Stomach (tissue), 19 donors: ENCODE measurements around the gene TRIM21. TPM values are rescaled to one million over a fixed set of nuclear protein-coding genes. Genes with fewer than 3 reads are reported as not detected.
A peak's percentile ranks its signal among the peaks of the same experiment; 100 is the strongest.

Source experiments
- DNase-seq, 2 donors: peaks; one replicate each; pipeline versions ENCODE4 v3.0.0 to v3.0.0-alpha.2; 2013 to 2019
- H3K27ac ChIP-seq, 5 donors: fragments of 200-600 bp in 4 of 5; sonication (generic) in 4 of 5; one replicate each; pipeline ENCODE4 v1.5.1; 2013 to 2019; ENCODE audit warnings: mild to moderate bottlenecking in 1 of 5, moderate library complexity in 1 of 5
- H3K27me3 ChIP-seq, 3 donors: fragments of 200-600 bp; sonication (generic); one replicate each; pipeline ENCODE4 v1.5.1; 2017 to 2019; ENCODE audit warnings: mixed run types in 1 of 3
- H3K36me3 ChIP-seq, 4 donors: fragments of 200-600 bp; sonication (generic); 1 replicate in 3 of 4; 2 replicates in 1 of 4; pipeline ENCODE4 v1.5.1; 2016 to 2019
- H3K4me1 ChIP-seq, 4 donors: fragments of 200-600 bp; sonication (generic); one replicate each; pipeline ENCODE4 v1.5.1; 2016 to 2019
- H3K4me3 ChIP-seq, 4 donors: fragments of 200-600 bp; sonication (generic) in 3 of 4; one replicate each; pipeline ENCODE4 v1.5.1; 2016 to 2019; ENCODE audit warnings: mild to moderate bottlenecking in 1 of 4
- H3K9me3 ChIP-seq, 4 donors: fragments of 200-600 bp; sonication (generic); one replicate each; pipeline ENCODE4 v1.5.1; 2016 to 2019
- EP300 ChIP-seq: sonication (generic); formaldehyde crosslinking; IDR thresholded peaks from one replicate; pipeline ENCODE4 v1.6.1; 2017; ENCODE audit warnings: antibody characterized with exemption
- POLR2A ChIP-seq, 4 donors: fragments of 450-650 bp; IDR thresholded peaks; one replicate each; pipeline ENCODE4 v1.6.1; 2016; ENCODE audit warnings: antibody characterized with exemption in 4 of 4, control low read depth in 2 of 4, mild to moderate bottlenecking in 1 of 4, moderate library complexity in 1 of 4
- POLR2AphosphoS5 ChIP-seq, 3 donors: sonication (generic); formaldehyde crosslinking; IDR thresholded peaks; one replicate each; pipeline ENCODE4 v1.6.1; 2016; ENCODE audit warnings: antibody characterized with exemption in 3 of 3
- whole genome bisulfite sequencing, 5 donors: extraction: QIAGEN DNeasy Blood & Tissue Kit in 3 of 5; methylation state at CpG; one replicate each; pipeline versions ENCODE4 v1.1.5 to v1.1.7; 2013 to 2018; 5-methylcytosine and 5-hydroxymethylcytosine counted together
- intact Hi-C: fragments of 100-400 bp; cut with DNase I; formaldehyde crosslinking; loops from one replicate; pipeline ENCODE4 v1.15.1; 2023; ENCODE audit warnings: low total_unique reads
- long read RNA-seq, 10 donors: transcript quantifications; one replicate each; lab custom pipeline, GENCODE V29; 2026
- polyA plus RNA-seq, 3 donors: library from polyadenylated mRNA; stranded (reverse); fragments of 200-250 nt; gene quantifications; one replicate each; pipeline ENCODE4 v1.2.3, GENCODE V29; 2013
- total RNA-seq, 5 donors: library from RNA; depleted of rRNA; stranded (reverse); fragments of >200 nt; gene quantifications; one replicate each; pipeline versions ENCODE4 v1.1.0 to v1.2.3, GENCODE V29; 2014 to 2016
- TF ChIP-seq, protein P1 (sequence below), 7 experiments: fragments of 450-650 bp in 4 of 7; fragments of 200-600 bp in 3 of 7; sonication (generic) in 3 of 7; IDR thresholded peaks; one replicate each; pipeline ENCODE4 v1.5.1; 2016 to 2019; ENCODE audit warnings: antibody characterized with exemption in 7 of 7, control low read depth in 2 of 7, mild to moderate bottlenecking in 1 of 7
- donor health status: healthy with polysubstance abuse.
- donor health status: Bipolar disorder and iron deficiency.
- donor health status: healthy.

Gene TRIM21
- total RNA-seq (10 to 100 TPM; 11.7 to 22.8 (median 15.2) TPM), polyA plus RNA-seq (10 to 100 TPM; 18.1 to 30.2 (median 25.8) TPM)
- long read RNA-seq, donor 1, partial matches to known transcripts, result 0 of 1 reads
- long read RNA-seq, donor 1, other reads (novel, unspliced or antisense), result 0 of 1 reads
- long read RNA-seq, donor 2, partial matches to known transcripts, result 5 of 8 reads
- long read RNA-seq, donor 2, other reads (novel, unspliced or antisense), result 0 of 8 reads
- long read RNA-seq, donor 3, partial matches to known transcripts, result 0 of 2 reads
- long read RNA-seq, donor 3, other reads (novel, unspliced or antisense), result 0 of 2 reads
- long read RNA-seq, donor 4, partial matches to known transcripts, result 0 of 1 reads
- long read RNA-seq, donor 4, other reads (novel, unspliced or antisense), result 0 of 1 reads
- long read RNA-seq, donor 5, partial matches to known transcripts, result 0 of 3 reads
- long read RNA-seq, donor 5, other reads (novel, unspliced or antisense), result 0 of 3 reads
- long read RNA-seq, donor 6, transcript TRIM21-201 (7 exons, 1,924 nt), result major isoform, 5 of 10 reads
- long read RNA-seq, donor 6, partial matches to known transcripts, result 5 of 10 reads
- long read RNA-seq, donor 6, other reads (novel, unspliced or antisense), result 0 of 10 reads
- long read RNA-seq, donor 7, partial matches to known transcripts, result 5 of 8 reads
- long read RNA-seq, donor 7, other reads (novel, unspliced or antisense), result 0 of 8 reads
- long read RNA-seq, donor 8, partial matches to known transcripts, result 0 of 3 reads
- long read RNA-seq, donor 8, other reads (novel, unspliced or antisense), result 0 of 3 reads
- long read RNA-seq, donor 9, partial matches to known transcripts, result 5 of 7 reads
- long read RNA-seq, donor 9, other reads (novel, unspliced or antisense), result 0 of 7 reads
- long read RNA-seq, donor 10, partial matches to known transcripts, result 0 of 1 reads
- long read RNA-seq, donor 10, other reads (novel, unspliced or antisense), result 0 of 1 reads

DNA sequence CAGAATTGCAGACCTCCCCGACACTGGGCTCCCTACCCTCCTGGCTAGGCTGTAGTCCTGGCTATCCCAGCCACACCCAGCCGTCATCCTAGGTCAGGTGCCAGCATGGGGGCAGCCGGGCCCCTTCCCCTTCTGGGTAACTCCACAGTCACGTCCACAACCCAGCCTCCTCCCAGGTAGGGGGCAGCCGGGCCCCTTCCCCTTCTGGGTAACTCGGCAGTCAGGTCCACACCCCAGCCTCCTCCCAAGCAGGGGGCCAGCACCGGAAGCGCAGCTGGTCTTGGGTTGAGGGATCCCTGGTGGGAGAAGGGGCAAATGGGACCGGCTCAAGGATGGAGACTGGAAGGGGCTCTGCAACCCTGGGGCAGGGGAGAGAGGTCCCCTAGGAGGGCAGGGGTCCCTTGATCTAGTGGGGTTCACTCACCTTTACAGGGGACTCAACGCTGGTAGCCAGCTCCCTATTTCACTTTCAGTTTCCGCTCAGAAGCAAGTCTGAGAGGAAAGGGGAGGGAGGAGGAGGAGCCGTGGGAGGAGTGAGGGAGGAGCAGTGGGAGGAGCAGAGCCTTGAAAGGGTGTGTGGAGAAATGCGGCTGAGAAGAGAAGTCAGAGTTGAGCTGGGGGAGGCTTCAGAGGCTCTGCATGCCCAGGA, at the start of gene TRIM21:
Gene TRIM21, minus strand, starts transcription at position 494 of the 649 bp plus-strand sequence. CDS start 3,293 bp downstream, outside the sequence.
- peak; percentile 87 to 96 for DNase-seq
- WGBS, 5 donors, result 0 to 1% (median 0%) methylated on average over 11 to 13 of the region's 13 CpGs
- Histone ChIP-seq H3K9me3 (peaks cover 0 to under 1% (median 0%) of the 10 kb centered on the region in 4 donors), H3K27ac (peak within 1 kb of the TSS; percentile 73 to 96 (median 85)), H3K4me1 (peaks cover 5 to 25% (median 15%) of the 10 kb centered on the region in 4 donors), H3K27me3 (no peaks in the 10 kb centered on the region), H3K4me3 (peak within 1 kb of the TSS; percentile 67 to 92 (median 74)), H3K36me3 (peaks cover 19 to 21% (median 20%) of the 10 kb centered on the region in 4 donors)
- intact Hi-C loops, result no loop called here
- TF ChIP-seq POLR2A (IDR thresholded peaks at IDR 0.05) (peak in 1 of 4 donors; percentile 13), EP300 (no peak), POLR2AphosphoS5 (IDR thresholded peaks at IDR 0.05) (peak in 2 of 3 donors; percentile 63 to 67)
- TF ChIP-seq, protein P1, sequence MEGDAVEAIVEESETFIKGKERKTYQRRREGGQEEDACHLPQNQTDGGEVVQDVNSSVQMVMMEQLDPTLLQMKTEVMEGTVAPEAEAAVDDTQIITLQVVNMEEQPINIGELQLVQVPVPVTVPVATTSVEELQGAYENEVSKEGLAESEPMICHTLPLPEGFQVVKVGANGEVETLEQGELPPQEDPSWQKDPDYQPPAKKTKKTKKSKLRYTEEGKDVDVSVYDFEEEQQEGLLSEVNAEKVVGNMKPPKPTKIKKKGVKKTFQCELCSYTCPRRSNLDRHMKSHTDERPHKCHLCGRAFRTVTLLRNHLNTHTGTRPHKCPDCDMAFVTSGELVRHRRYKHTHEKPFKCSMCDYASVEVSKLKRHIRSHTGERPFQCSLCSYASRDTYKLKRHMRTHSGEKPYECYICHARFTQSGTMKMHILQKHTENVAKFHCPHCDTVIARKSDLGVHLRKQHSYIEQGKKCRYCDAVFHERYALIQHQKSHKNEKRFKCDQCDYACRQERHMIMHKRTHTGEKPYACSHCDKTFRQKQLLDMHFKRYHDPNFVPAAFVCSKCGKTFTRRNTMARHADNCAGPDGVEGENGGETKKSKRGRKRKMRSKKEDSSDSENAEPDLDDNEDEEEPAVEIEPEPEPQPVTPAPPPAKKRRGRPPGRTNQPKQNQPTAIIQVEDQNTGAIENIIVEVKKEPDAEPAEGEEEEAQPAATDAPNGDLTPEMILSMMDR (IDR thresholded peaks at IDR 0.05), result no peak

DNA sequence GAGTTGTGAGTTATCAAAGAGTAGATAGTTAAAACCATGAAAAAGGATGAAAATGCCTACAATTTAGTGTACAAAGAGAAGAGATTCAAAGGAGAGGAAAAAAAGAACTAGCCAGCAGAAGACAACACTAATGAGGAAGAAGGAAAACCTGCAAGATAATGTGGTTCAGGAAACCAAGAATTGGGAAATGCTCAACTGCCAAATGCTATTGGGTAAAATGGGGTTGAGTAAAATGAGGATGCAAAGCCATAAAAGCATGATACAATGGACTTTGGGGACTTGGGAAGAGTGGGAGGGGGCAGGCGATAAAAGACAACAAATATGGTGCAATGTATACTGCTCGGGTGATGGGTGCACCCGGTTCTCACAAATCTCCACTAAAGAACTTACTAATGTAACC, 48.0 kb upstream of the TRIM21 start:
- Histone ChIP-seq H3K9me3 (no peaks in the 10 kb centered on the region), H3K4me3 (no peak overlapping the region), H3K4me1 (no peaks in the 10 kb centered on the region), H3K27ac (no peak overlapping the region), H3K36me3 (no peaks in the 10 kb centered on the region), H3K27me3 (no peaks in the 10 kb centered on the region)
- intact Hi-C loops, result no loop called here
- 77 to 97% (median 89%) methylated on average over 3 of the region's 3 CpGs for WGBS, 5 donors
- no peak for DNase-seq
- TF ChIP-seq EP300 (no peak), POLR2AphosphoS5 (IDR thresholded peaks at IDR 0.05) (no peak), POLR2A (IDR thresholded peaks at IDR 0.05) (no peak)
- TF ChIP-seq, protein P1 (IDR thresholded peaks at IDR 0.05), result no peak

DNA sequence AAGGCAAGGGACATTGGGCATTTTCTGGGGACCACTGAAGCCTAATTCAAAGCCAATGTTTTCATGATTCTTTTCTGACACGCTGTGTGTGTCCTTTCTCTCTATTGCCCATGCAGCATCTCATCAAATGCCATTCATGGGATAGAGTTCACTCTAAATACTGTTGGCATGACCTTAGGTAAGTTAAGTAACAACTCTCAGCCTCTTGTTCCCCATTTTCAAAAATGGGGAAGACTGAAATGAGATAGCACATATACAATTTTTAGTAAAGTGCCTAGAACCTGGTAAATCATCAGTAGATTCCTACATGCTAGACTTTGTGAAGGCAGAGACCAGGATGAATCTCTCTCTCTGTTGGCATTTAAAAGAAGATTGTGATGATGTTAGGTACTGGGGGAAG, 42.9 kb upstream of the TRIM21 start:
- H3K36me3 ChIP-seq, result no peaks in the 10 kb centered on the region
- 63 to 81% (median 70%) methylated on average over 1 of the region's 1 CpG for WGBS, 5 donors

DNA sequence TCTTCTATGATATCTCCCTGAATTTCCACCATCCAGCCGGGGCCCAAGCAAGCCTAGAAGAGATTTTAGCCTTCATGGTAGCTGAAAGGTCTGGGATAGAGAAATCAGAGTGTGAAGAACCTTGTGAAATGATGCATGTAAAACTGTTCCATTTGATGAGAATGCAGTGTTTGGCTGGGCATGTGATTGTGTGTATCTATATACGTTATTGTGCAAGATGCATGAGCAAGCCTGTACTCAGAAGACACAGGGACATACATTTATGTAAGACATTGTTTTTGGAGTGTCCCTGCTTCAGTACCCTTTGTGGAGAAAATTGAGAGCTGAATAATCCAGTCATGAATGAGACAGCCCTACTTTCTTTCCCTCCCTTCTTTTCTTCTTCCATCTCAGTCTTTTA, 40.4 kb upstream of the TRIM21 start:
- Histone ChIP-seq H3K27me3 (no peaks in the 10 kb centered on the region), H3K36me3 (no peaks in the 10 kb centered on the region), H3K27ac (no peak overlapping the region), H3K4me1 (no peaks in the 10 kb centered on the region), H3K4me3 (no peak overlapping the region), H3K9me3 (no peaks in the 10 kb centered on the region)
- TF ChIP-seq, protein P1 (IDR thresholded peaks at IDR 0.05), result no peak
- no peak for TF ChIP-seq POLR2A (IDR thresholded peaks at IDR 0.05)
- no peak for TF ChIP-seq EP300
- TF ChIP-seq POLR2AphosphoS5 (IDR thresholded peaks at IDR 0.05), result no peak
- intact Hi-C loops, result no loop called here
- no peak for DNase-seq
- whole genome bisulfite sequencing, 5 donors, result 66 to 82% (median 73%) methylated on average over 2 of the region's 2 CpGs

More for the DNA sequence above, 42.9 kb upstream of the TRIM21 start:
- TF ChIP-seq EP300, result no peak
- no peak overlapping the region for H3K4me3 ChIP-seq
- H3K4me1 ChIP-seq, result no peaks in the 10 kb centered on the region
- no peak overlapping the region for H3K27ac ChIP-seq
- H3K9me3 ChIP-seq, result no peaks in the 10 kb centered on the region
- no peak for DNase-seq
- intact Hi-C loops, result no loop called here
- H3K27me3 ChIP-seq, result no peaks in the 10 kb centered on the region
